DOHH2 (cell line): Measurements from ENCODE around the gene MCRIP1.

Source experiments
- H3F3A ChIP-seq: fragments of 200-600 bp; sonication (generic), shearing (Covaris generic); 2 replicates; pipeline ENCODE4 v1.6.0; 2016; ENCODE audit warnings: antibody characterized with exemption, mild to moderate bottlenecking; ENCODE audit not compliant: control insufficient read depth, insufficient read depth
- H3K27ac ChIP-seq: fragments of 200-600 bp; sonication (generic); 2 replicates; pipeline ENCODE4 v1.5.1; 2014; ENCODE audit warnings: low read depth, mild to moderate bottlenecking, low read length, moderate library complexity
- H3K27me3 ChIP-seq: fragments of 200-600 bp; sonication (generic); 2 replicates; pipeline ENCODE4 v1.6.1; 2014; ENCODE audit warnings: mild to moderate bottlenecking, low read length, mixed read lengths; ENCODE audit not compliant: control insufficient read depth
- H3K36me3 ChIP-seq: fragments of 200-600 bp; sonication (generic); 2 replicates; pipeline ENCODE4 v1.6.1; 2014; ENCODE audit warnings: mild to moderate bottlenecking, low read length, moderate library complexity, mixed read lengths; ENCODE audit not compliant: control insufficient read depth
- H3K4me1 ChIP-seq: fragments of 200-600 bp; sonication (generic); 2 replicates; pipeline ENCODE4 v1.6.1; 2014; ENCODE audit warnings: mild to moderate bottlenecking, low read length, mixed read lengths; ENCODE audit not compliant: control insufficient read depth
- H3K4me2 ChIP-seq: fragments of 200-600 bp; sonication (generic); 2 replicates; pipeline ENCODE4 v1.6.0; 2014; ENCODE audit warnings: mild to moderate bottlenecking, low read length, moderate library complexity
- H3K4me3 ChIP-seq: fragments of 200-600 bp; sonication (generic); 2 replicates; pipeline ENCODE4 v1.5.1; 2014; ENCODE audit warnings: mild to moderate bottlenecking, low read length, mixed read lengths
- H3K79me2 ChIP-seq: fragments of 200-600 bp; sonication (generic); 2 replicates; pipeline ENCODE4 v1.6.1; 2014; ENCODE audit warnings: mild to moderate bottlenecking, low read length, mixed read lengths; ENCODE audit not compliant: control insufficient read depth
- H3K9me2 ChIP-seq: fragments of 200-600 bp; sonication (generic); replicated peaks from 2 replicates; pipeline ENCODE4 v1.6.1; 2014; ENCODE audit warnings: mild to moderate bottlenecking, low read length, mixed read lengths; ENCODE audit not compliant: control insufficient read depth
- H3K9me3 ChIP-seq: fragments of 200-600 bp; sonication (generic); 2 replicates; pipeline ENCODE4 v1.6.1; 2014; ENCODE audit warnings: antibody characterized with exemption, low read length, mixed read lengths; ENCODE audit not compliant: control insufficient read depth, insufficient read depth
- H4K20me1 ChIP-seq: fragments of 200-600 bp; sonication (generic); 2 replicates; pipeline ENCODE4 v1.6.0; 2014; ENCODE audit warnings: low read depth, mild to moderate bottlenecking, antibody characterized with exemption, low read length, moderate library complexity; ENCODE audit not compliant: control insufficient read depth, insufficient read depth
- EZH2phosphoT487 ChIP-seq: fragments of 200-600 bp; sonication (generic); IDR thresholded peaks from 2 replicates; pipeline ENCODE4 v1.6.1; 2017; ENCODE audit warnings: borderline replicate concordance, mild to moderate bottlenecking, antibody characterized with exemption, low read length, moderate library complexity, mixed read lengths
- TF ChIP-seq, protein P1 (sequence below): fragments of 200-600 bp; sonication (generic); IDR thresholded peaks from one replicate; pipeline ENCODE4 v1.5.1; 2014; ENCODE audit warnings: antibody characterized with exemption, mild to moderate bottlenecking, low read depth, low read length; ENCODE audit not compliant: poor library complexity, severe bottlenecking

The MCRIP1 gene

DNA sequence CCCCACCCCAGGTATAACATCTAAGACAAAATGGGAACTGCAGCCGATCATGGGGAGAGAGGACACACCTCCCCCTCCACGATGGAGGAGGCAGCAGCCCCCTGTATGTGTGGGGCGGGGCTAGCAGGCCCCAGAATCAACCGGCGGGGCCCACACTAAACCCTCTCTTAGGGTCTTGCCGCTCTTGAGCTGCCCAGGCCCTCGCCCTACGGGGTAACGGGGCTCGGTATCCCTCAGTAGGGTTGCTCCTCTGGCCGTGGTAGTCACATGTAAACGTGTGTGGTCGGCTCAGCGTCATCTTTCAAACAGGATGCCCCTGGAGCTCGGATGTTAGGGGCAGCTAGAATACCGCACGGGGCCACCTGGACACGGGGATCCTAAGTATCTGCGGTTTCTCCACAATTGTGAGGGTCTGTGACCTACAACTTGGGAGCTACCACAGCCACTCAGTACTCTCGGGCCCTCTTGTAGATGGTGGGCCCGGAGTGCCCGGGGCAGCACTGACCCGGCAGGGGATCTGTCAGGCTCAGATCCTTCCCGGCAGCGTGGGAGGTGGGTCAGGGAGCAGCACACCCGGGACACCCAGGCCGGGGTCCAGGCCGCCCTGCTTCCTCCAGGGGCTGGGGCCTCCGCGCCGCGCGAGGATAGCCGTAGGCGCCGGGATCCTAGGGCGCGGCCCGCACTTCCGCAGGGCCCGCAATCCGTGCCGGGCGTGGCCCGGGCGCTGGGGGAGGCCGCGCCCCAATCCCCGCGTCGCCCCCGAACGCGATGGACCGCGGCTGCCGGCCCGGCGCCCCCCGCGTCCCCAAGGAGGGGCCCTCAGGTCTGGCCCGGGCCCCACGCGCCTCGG is 37.3 kb upstream of the MCRIP1 start:
- TF ChIP-seq, protein P1, sequence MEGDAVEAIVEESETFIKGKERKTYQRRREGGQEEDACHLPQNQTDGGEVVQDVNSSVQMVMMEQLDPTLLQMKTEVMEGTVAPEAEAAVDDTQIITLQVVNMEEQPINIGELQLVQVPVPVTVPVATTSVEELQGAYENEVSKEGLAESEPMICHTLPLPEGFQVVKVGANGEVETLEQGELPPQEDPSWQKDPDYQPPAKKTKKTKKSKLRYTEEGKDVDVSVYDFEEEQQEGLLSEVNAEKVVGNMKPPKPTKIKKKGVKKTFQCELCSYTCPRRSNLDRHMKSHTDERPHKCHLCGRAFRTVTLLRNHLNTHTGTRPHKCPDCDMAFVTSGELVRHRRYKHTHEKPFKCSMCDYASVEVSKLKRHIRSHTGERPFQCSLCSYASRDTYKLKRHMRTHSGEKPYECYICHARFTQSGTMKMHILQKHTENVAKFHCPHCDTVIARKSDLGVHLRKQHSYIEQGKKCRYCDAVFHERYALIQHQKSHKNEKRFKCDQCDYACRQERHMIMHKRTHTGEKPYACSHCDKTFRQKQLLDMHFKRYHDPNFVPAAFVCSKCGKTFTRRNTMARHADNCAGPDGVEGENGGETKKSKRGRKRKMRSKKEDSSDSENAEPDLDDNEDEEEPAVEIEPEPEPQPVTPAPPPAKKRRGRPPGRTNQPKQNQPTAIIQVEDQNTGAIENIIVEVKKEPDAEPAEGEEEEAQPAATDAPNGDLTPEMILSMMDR = no peak
- no peak for TF ChIP-seq EZH2phosphoT487
- Histone ChIP-seq H3K9me3 (no peaks in the 10 kb centered on the region), H3K4me1 (peaks cover 69% of the 10 kb centered on the region), H3K4me3 (peak overlapping the region; percentile 97), H3K36me3 (peaks cover 66% of the 10 kb centered on the region), H3F3A (peaks cover 52% of the 10 kb centered on the region), H3K9me2 (no peaks in the 10 kb centered on the region), H3K4me2 (peak overlapping the region; percentile 86), H4K20me1 (no peaks in the 10 kb centered on the region), H3K27ac (peak overlapping the region; percentile 85), H3K27me3 (no peaks in the 10 kb centered on the region), H3K79me2 (peaks cover 50% of the 10 kb centered on the region)

- H3K4me1 ChIP-seq = peaks cover 65% of the 10 kb centered on the region
- H3K4me2 ChIP-seq = peak overlapping the region; percentile 86
- no peaks in the 10 kb centered on the region for H3K9me3 ChIP-seq
- H3K79me2 ChIP-seq = peaks cover 55% of the 10 kb centered on the region
- no peak for TF ChIP-seq EZH2phosphoT487
- TF ChIP-seq, protein P1 = peak; percentile 86
- H3K4me3 ChIP-seq = peak overlapping the region; percentile 97
- H3K27ac ChIP-seq = peak overlapping the region; percentile 85
- no peaks in the 10 kb centered on the region for H3K9me2 ChIP-seq
- H3K27me3 ChIP-seq = no peaks in the 10 kb centered on the region
- peaks cover 52% of the 10 kb centered on the region for H3F3A ChIP-seq
- no peaks in the 10 kb centered on the region for H4K20me1 ChIP-seq
- H3K36me3 ChIP-seq = peaks cover 70% of the 10 kb centered on the region
These were observed 36.4 kb upstream of the MCRIP1 start for GRCh38 chr17:81869221-81870130.

- H3K4me2 ChIP-seq = peak overlapping the region; percentile 86
These were observed 35.7 kb upstream of the MCRIP1 start for GRCh38 chr17:81868674-81869220.

More at GRCh38 chr17:81868674-81869220, 35.7 kb upstream of the MCRIP1 start:
- no peaks in the 10 kb centered on the region for H4K20me1 ChIP-seq
- no peaks in the 10 kb centered on the region for H3K27me3 ChIP-seq
- H3K27ac ChIP-seq = no peak overlapping the region
- H3K9me3 ChIP-seq = no peaks in the 10 kb centered on the region
- peaks cover 62% of the 10 kb centered on the region for H3K79me2 ChIP-seq
- peaks cover 59% of the 10 kb centered on the region for H3K4me1 ChIP-seq
- TF ChIP-seq, protein P1 = no peak
- no peak for TF ChIP-seq EZH2phosphoT487
- peaks cover 44% of the 10 kb centered on the region for H3F3A ChIP-seq
- no peaks in the 10 kb centered on the region for H3K9me2 ChIP-seq
- 0 out of 2 replicates have a peak overlapping the region, but pooled peaks have one; percentile 97 for H3K4me3 ChIP-seq
- H3K36me3 ChIP-seq = peaks cover 76% of the 10 kb centered on the region
